ENCODE measurements around the gene WNK1. TPM values are rescaled to one million over a fixed set of nuclear protein-coding genes. Genes with fewer than 3 reads are reported as not detected.

WNK1 gene
- total RNA-seq, 1 donor from 2014 or later = 160 TPM

- H3K27ac Mint-ChIP-seq (ENCODE audit: unreplicated experiment) = no peak overlapping the region
- no peak for TF ChIP-seq CTCF (IDR thresholded peaks at IDR 0.05; ENCODE audit: unreplicated experiment)
- peaks cover 8% of the 10 kb centered on the region for H3K4me1 Mint-ChIP-seq (ENCODE audit: unreplicated experiment)
- no peaks in the 10 kb centered on the region for H3K36me3 Mint-ChIP-seq (ENCODE audit: low read depth, unreplicated experiment)
- no peak for DNase-seq (ENCODE audit: low spot score)
- no peak overlapping the region for H3K4me3 Mint-ChIP-seq (ENCODE audit: unreplicated experiment)
- no peaks in the 10 kb centered on the region for H3K9me3 Mint-ChIP-seq (ENCODE audit: unreplicated experiment)
- peaks cover 1% of the 10 kb centered on the region for H3K27me3 Mint-ChIP-seq (ENCODE audit: unreplicated experiment)
Measured at GRCh38 chr12:725076-725475, 27.3 kb upstream of the WNK1 start.

GRCh38 chr12:726281-727140 is 25.9 kb upstream of the WNK1 start:
- no peaks in the 10 kb centered on the region for H3K9me3 Mint-ChIP-seq (ENCODE audit: unreplicated experiment)
- H3K4me1 Mint-ChIP-seq (ENCODE audit: unreplicated experiment) = peaks cover 4% of the 10 kb centered on the region
- no peak overlapping the region for H3K27ac Mint-ChIP-seq (ENCODE audit: unreplicated experiment)
- no peaks in the 10 kb centered on the region for H3K36me3 Mint-ChIP-seq (ENCODE audit: low read depth, unreplicated experiment)
- no peak for DNase-seq (ENCODE audit: low spot score)
- no peak overlapping the region for H3K4me3 Mint-ChIP-seq (ENCODE audit: unreplicated experiment)
- no peaks in the 10 kb centered on the region for H3K27me3 Mint-ChIP-seq (ENCODE audit: unreplicated experiment)
- TF ChIP-seq CTCF (IDR thresholded peaks at IDR 0.05; ENCODE audit: unreplicated experiment) = no peak

- TF ChIP-seq CTCF (IDR thresholded peaks at IDR 0.05; ENCODE audit: unreplicated experiment) = no peak
- H3K9me3 Mint-ChIP-seq (ENCODE audit: unreplicated experiment) = no peaks in the 10 kb centered on the region
- H3K36me3 Mint-ChIP-seq (ENCODE audit: low read depth, unreplicated experiment) = no peaks in the 10 kb centered on the region
- DNase-seq (ENCODE audit: low spot score) = no peak
- H3K27ac Mint-ChIP-seq (ENCODE audit: unreplicated experiment) = no peak overlapping the region
- no peaks in the 10 kb centered on the region for H3K27me3 Mint-ChIP-seq (ENCODE audit: unreplicated experiment)
- no peak overlapping the region for H3K4me3 Mint-ChIP-seq (ENCODE audit: unreplicated experiment)
- H3K4me1 Mint-ChIP-seq (ENCODE audit: unreplicated experiment) = peaks cover 2% of the 10 kb centered on the region
Measured at GRCh38 chr12:727321-727720, 25.1 kb upstream of the WNK1 start.

- H3K36me3 Mint-ChIP-seq (ENCODE audit: low read depth, unreplicated experiment) = no peaks in the 10 kb centered on the region
- no peak for TF ChIP-seq CTCF (IDR thresholded peaks at IDR 0.05; ENCODE audit: unreplicated experiment)
- no peaks in the 10 kb centered on the region for H3K4me1 Mint-ChIP-seq (ENCODE audit: unreplicated experiment)
- H3K4me3 Mint-ChIP-seq (ENCODE audit: unreplicated experiment) = no peak overlapping the region
- no peak overlapping the region for H3K27ac Mint-ChIP-seq (ENCODE audit: unreplicated experiment)
- peaks cover 1% of the 10 kb centered on the region for H3K27me3 Mint-ChIP-seq (ENCODE audit: unreplicated experiment)
- DNase-seq (ENCODE audit: low spot score) = no peak
- no peaks in the 10 kb centered on the region for H3K9me3 Mint-ChIP-seq (ENCODE audit: unreplicated experiment)
Measured at GRCh38 chr12:728781-729180, 23.6 kb upstream of the WNK1 start.

- no peak for DNase-seq (ENCODE audit: low spot score)
- Mint-ChIP-seq H3K27ac (ENCODE audit: unreplicated experiment) (no peak overlapping the region), H3K27me3 (ENCODE audit: unreplicated experiment) (peaks cover 1% of the 10 kb centered on the region), H3K4me1 (ENCODE audit: unreplicated experiment) (no peaks in the 10 kb centered on the region), H3K36me3 (ENCODE audit: low read depth, unreplicated experiment) (no peaks in the 10 kb centered on the region), H3K9me3 (ENCODE audit: unreplicated experiment) (no peaks in the 10 kb centered on the region), H3K4me3 (ENCODE audit: unreplicated experiment) (no peak overlapping the region)
- no peak for TF ChIP-seq CTCF (IDR thresholded peaks at IDR 0.05; ENCODE audit: unreplicated experiment)
Measured at GRCh38 chr12:729221-729620, 23.2 kb upstream of the WNK1 start.

Measured in endothelial cell (in vitro differentiated cells).